ENCODE results near the gene SPRY2.

Gene SPRY2

DNA sequence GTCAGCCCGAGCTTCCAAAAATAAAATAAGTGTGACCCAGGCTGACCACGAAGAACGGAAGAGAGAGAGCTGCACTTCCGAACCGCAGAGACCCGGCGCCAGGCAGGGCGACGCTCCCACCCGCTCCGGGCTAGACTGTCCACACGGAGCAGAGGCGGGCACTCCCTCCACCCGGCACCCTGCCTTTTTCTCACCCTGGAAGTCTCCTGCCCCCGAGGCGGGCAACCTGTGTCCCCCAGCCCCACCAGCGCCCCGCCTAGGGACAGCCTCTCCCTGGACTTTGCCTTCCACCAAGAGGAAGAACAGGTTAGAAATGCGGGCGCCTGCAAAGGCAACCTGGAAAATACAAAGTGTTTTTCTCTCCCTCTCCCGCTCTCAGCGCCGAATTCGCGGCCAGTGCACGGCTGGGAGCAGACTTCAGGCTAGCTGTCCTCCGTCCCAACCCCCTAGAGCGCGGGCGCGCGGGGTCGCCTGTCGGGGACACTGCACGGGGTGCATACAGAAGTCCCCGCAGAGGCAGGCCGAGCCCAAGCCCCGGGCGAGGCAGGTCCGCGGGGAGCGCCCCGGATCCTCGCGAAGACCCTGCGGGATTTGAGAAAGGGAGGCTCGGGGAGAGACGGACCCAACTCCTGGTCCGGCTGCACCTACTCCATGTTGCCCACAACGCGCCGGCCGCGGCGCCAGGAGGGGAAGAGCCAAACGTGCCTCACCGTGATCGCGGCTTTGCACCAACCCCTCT lies 845 bp downstream of the SPRY2 start:
- peak; percentile 1; the same call in 1 of the 3 replicates for ATAC-seq
- no peak for TF ChIP-seq ZNF565 (CRISPR knock-in tag; conservative IDR thresholded peaks at IDR 0.05; ENCODE audit: low read depth)
- TF ChIP-seq, protein P1, sequence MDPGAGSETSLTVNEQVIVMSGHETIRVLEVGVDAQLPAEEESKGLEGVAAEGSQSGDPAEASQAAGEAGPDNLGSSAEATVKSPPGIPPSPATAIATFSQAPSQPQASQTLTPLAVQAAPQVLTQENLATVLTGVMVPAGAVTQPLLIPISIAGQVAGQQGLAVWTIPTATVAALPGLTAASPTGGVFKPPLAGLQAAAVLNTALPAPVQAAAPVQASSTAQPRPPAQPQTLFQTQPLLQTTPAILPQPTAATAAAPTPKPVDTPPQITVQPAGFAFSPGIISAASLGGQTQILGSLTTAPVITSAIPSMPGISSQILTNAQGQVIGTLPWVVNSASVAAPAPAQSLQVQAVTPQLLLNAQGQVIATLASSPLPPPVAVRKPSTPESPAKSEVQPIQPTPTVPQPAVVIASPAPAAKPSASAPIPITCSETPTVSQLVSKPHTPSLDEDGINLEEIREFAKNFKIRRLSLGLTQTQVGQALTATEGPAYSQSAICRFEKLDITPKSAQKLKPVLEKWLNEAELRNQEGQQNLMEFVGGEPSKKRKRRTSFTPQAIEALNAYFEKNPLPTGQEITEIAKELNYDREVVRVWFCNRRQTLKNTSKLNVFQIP (CRISPR knock-in tag; IDR thresholded peaks at IDR 0.05; ENCODE audit: borderline replicate concordance, low read depth): no peak
- no peak for TF ChIP-seq SNAI2 (CRISPR knock-in tag; IDR thresholded peaks at IDR 0.05)
- TF ChIP-seq GLIS3 (CRISPR knock-in tag; IDR thresholded peaks at IDR 0.05): no peak

DNA sequence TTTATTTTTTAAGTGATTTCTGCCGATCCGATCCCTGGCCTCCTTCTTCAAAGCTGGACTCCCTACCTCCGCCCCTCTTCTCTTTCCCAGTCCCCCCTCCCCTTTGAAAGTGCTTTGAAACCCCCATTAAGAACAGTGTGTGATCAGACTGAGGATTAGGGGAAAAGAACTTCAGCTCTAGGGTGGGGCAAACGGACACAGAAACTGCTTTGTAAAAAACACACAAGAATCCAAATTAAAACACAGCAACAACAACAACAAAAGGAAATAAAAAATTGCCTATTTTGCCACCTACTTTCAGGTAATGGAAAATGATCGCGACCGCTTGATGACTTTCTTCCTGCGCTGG lies 1.4 kb downstream of the SPRY2 start:
- no peak for ATAC-seq
- TF ChIP-seq ZNF565 (CRISPR knock-in tag; conservative IDR thresholded peaks at IDR 0.05; ENCODE audit: low read depth): no peak
- TF ChIP-seq BACH2 (CRISPR knock-in tag; IDR thresholded peaks at IDR 0.05; ENCODE audit: borderline replicate concordance): no peak
- TF ChIP-seq, protein P2, sequence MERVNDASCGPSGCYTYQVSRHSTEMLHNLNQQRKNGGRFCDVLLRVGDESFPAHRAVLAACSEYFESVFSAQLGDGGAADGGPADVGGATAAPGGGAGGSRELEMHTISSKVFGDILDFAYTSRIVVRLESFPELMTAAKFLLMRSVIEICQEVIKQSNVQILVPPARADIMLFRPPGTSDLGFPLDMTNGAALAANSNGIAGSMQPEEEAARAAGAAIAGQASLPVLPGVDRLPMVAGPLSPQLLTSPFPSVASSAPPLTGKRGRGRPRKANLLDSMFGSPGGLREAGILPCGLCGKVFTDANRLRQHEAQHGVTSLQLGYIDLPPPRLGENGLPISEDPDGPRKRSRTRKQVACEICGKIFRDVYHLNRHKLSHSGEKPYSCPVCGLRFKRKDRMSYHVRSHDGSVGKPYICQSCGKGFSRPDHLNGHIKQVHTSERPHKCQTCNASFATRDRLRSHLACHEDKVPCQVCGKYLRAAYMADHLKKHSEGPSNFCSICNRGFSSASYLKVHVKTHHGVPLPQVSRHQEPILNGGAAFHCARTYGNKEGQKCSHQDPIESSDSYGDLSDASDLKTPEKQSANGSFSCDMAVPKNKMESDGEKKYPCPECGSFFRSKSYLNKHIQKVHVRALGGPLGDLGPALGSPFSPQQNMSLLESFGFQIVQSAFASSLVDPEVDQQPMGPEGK (CRISPR knock-in tag; IDR thresholded peaks at IDR 0.05; ENCODE audit: borderline replicate concordance): no peak
- TF ChIP-seq ZC3H10 (CRISPR knock-in tag; IDR thresholded peaks at IDR 0.05): no peak
- TF ChIP-seq, protein P3, sequence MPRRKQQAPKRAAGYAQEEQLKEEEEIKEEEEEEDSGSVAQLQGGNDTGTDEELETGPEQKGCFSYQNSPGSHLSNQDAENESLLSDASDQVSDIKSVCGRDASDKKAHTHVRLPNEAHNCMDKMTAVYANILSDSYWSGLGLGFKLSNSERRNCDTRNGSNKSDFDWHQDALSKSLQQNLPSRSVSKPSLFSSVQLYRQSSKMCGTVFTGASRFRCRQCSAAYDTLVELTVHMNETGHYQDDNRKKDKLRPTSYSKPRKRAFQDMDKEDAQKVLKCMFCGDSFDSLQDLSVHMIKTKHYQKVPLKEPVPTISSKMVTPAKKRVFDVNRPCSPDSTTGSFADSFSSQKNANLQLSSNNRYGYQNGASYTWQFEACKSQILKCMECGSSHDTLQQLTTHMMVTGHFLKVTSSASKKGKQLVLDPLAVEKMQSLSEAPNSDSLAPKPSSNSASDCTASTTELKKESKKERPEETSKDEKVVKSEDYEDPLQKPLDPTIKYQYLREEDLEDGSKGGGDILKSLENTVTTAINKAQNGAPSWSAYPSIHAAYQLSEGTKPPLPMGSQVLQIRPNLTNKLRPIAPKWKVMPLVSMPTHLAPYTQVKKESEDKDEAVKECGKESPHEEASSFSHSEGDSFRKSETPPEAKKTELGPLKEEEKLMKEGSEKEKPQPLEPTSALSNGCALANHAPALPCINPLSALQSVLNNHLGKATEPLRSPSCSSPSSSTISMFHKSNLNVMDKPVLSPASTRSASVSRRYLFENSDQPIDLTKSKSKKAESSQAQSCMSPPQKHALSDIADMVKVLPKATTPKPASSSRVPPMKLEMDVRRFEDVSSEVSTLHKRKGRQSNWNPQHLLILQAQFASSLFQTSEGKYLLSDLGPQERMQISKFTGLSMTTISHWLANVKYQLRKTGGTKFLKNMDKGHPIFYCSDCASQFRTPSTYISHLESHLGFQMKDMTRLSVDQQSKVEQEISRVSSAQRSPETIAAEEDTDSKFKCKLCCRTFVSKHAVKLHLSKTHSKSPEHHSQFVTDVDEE (CRISPR knock-in tag; IDR thresholded peaks at IDR 0.05): no peak
- TF ChIP-seq OSR1 (CRISPR knock-in tag; IDR thresholded peaks at IDR 0.05): no peak
- TF ChIP-seq ARNTL (CRISPR knock-in tag; IDR thresholded peaks at IDR 0.05; ENCODE audit: borderline replicate concordance, low read depth): no peak
- no peak for TF ChIP-seq PPARA (CRISPR knock-in tag; IDR thresholded peaks at IDR 0.05; ENCODE audit: borderline replicate concordance)

DNA sequence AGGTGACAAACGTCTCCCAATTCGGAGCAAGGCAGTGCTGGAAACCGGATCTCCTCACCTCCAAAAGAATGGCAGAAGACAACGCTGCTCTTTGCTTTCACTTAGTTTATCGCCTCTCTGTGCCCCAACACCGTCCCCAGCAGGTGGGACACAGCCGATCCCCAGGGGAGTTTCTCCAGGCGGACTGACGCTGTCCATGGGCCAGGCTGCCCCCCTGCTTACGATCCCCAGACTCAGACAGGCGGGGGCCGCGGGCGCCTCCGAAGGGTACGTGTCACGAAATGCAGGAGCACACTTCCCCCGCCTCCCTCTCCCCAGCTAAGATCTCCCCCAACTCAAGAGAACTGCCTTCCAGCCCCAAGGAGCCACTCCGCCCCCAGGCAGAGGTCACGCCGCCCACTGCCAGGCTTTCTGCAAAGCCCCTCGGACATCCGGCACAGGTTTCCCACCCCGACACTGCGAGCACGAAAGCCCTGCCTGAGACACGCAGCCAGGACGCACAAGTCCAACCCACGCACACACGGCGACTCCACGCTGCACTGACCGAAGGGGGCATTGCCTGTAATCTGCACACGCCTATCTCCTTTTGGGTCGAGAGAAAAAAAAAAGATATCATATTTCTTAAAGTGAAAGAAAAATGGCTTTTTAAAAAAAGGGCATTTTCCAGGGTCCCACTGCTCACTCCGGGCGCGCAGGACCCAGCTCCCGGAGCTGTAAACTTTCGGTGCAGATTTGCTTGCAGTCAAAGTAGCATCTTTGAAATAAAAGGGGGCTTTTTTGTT lies 2.0 kb downstream of the SPRY2 start:
- TF ChIP-seq, protein P3 (CRISPR knock-in tag; IDR thresholded peaks at IDR 0.05): 0 out of 2 replicates have a peak, but pooled peaks have one; percentile 10
- no peak for TF ChIP-seq OSR1 (CRISPR knock-in tag; IDR thresholded peaks at IDR 0.05)
- no peak for TF ChIP-seq BACH2 (CRISPR knock-in tag; IDR thresholded peaks at IDR 0.05; ENCODE audit: borderline replicate concordance)
- TF ChIP-seq, protein P2 (CRISPR knock-in tag; IDR thresholded peaks at IDR 0.05; ENCODE audit: borderline replicate concordance): peak; percentile 41; the same call in 1 of the 2 replicates
- ATAC-seq: peak; percentile 22
